NCI-H2029 (cell line): ENCODE data around the gene MEFV.
"Not testable (repeated sequence)": the region's sequence is repeated elsewhere in the genome, so short reads cannot be mapped to it uniquely, and the experiment has no call there.

Source experiments
- DNase-seq: peaks from one replicate; lab custom pipeline; 2025; lab: John Stamatoyannopoulos, UW

MEFV gene

GRCh38 chr16:3215601-3216262 is 40.7 kb downstream of the MEFV start:
- no peak for DNase-seq

- no peak for DNase-seq
Measured at GRCh38 chr16:3214904-3215600, 41.4 kb downstream of the MEFV start.

GRCh38 chr16:3212567-3212966 is 43.9 kb downstream of the MEFV start:
- no peak for DNase-seq

GRCh38 chr16:3212006-3212405 is 44.4 kb downstream of the MEFV start:
- no peak for DNase-seq

- DNase-seq: no peak
Measured at GRCh38 chr16:3207086-3207953, 49.1 kb downstream of the MEFV start.

- not testable (repeated sequence) for DNase-seq
Measured at GRCh38 chr16:3205939-3206338, 50.5 kb downstream of the MEFV start.

- no peak for DNase-seq
Measured at GRCh38 chr16:3202903-3203539, 53.4 kb downstream of the MEFV start.

GRCh38 chr16:3198334-3199072 is 57.9 kb downstream of the MEFV start:
- no peak for DNase-seq

GRCh38 chr16:3197694-3198333 is 58.6 kb downstream of the MEFV start:
- not testable (repeated sequence) for DNase-seq

GRCh38 chr16:3195975-3196374 is 60.5 kb downstream of the MEFV start:
- DNase-seq: no peak

- DNase-seq: no peak
Measured at GRCh38 chr16:3194792-3195191, 61.6 kb downstream of the MEFV start.

- no peak for DNase-seq
Measured at GRCh38 chr16:3193221-3194212, 62.9 kb downstream of the MEFV start.

GRCh38 chr16:3192476-3193019 is 63.9 kb downstream of the MEFV start:
- no peak for DNase-seq
